ENCODE results near the gene SCYGR5.

DNA sequence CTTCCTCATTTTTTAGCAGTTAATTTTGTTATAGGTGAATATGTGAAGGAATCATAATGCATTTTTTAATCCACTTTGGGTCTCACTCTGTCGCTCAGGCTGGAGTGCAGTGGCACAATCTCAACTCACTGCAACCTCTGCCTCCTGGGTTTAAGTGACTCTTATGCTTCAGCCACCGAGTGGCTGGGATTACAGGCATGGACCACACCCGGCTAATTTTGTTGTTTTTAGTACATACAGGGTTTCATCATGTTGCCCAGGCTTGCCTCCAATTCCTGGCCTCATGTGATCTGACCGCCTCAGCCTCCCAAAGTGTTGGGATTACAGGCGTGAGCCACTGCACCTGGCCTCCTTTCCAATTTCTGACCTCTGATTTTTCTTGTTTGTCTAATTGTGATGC lies 17.7 kb downstream of the SCYGR5 start:
- TF ChIP-seq, protein P1, sequence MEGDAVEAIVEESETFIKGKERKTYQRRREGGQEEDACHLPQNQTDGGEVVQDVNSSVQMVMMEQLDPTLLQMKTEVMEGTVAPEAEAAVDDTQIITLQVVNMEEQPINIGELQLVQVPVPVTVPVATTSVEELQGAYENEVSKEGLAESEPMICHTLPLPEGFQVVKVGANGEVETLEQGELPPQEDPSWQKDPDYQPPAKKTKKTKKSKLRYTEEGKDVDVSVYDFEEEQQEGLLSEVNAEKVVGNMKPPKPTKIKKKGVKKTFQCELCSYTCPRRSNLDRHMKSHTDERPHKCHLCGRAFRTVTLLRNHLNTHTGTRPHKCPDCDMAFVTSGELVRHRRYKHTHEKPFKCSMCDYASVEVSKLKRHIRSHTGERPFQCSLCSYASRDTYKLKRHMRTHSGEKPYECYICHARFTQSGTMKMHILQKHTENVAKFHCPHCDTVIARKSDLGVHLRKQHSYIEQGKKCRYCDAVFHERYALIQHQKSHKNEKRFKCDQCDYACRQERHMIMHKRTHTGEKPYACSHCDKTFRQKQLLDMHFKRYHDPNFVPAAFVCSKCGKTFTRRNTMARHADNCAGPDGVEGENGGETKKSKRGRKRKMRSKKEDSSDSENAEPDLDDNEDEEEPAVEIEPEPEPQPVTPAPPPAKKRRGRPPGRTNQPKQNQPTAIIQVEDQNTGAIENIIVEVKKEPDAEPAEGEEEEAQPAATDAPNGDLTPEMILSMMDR (IDR thresholded peaks at IDR 0.05; ENCODE audit: insufficient read depth, low read depth, low read length), result no peak
- TF ChIP-seq EZH2 (IDR thresholded peaks at IDR 0.05; ENCODE audit: insufficient read depth, low read length), result no peak
